ENCODE results near the gene LHFPL2.

LHFPL2 gene

DNA sequence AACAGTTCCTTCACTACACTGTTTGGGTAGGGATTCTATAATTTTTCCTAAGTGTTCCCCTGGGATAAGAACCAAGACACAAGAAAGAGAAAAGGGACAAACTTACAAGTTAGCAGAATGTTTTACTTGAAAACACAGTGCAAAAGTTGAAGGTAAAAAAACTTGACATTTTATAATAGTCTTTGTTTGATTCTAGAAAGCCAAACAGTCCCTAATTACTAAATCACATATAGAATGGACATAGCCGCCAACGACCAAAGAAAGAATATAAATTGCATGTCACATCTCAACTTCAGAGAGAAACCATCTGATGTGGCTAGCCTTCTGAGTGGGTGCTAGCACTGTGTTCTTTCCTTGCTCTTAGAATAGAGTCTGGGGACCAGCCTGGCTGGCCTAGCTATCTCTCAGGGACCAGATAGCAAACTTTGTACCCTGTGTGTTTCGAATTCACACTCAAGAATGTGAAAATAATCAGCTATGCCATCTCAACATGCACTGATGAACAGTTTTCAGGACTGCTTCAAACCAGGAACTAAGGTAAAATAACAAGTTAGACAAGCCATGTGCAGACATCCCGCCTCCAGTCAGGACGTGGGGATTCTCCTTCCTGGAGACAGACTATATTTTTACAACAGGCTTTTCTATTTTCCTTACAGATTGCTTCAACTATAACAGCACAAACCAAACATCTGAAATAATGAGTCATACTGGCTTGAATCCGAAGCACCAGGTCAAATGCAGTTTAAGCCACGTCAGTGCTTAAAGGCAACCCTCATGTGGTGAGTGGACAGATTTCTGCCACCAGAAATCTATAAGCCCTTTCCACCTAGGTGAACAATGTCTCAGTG, 53.7 kb downstream of the LHFPL2 start:
- H3K4me1 Mint-ChIP-seq = no peaks in the 10 kb centered on the region
- no peak for DNase-seq
- no peaks in the 10 kb centered on the region for H3K36me3 Mint-ChIP-seq (ENCODE audit: low read depth)
- no peaks in the 10 kb centered on the region for H3K27me3 Mint-ChIP-seq
- no peaks in the 10 kb centered on the region for H3K9me3 Mint-ChIP-seq
- ATAC-seq = no peak
- H3K4me3 Mint-ChIP-seq = no peak overlapping the region
- no peak overlapping the region for H3K27ac Mint-ChIP-seq

GRCh38 chr5:78594021-78594420, 54.6 kb downstream of the LHFPL2 start:
- no peaks in the 10 kb centered on the region for H3K27me3 Mint-ChIP-seq
- no peak for DNase-seq
- no peaks in the 10 kb centered on the region for H3K4me1 Mint-ChIP-seq
- no peaks in the 10 kb centered on the region for H3K9me3 Mint-ChIP-seq
- H3K36me3 Mint-ChIP-seq (ENCODE audit: low read depth) = no peaks in the 10 kb centered on the region
- ATAC-seq = no peak
- H3K4me3 Mint-ChIP-seq = no peak overlapping the region
- no peak overlapping the region for H3K27ac Mint-ChIP-seq

DNA sequence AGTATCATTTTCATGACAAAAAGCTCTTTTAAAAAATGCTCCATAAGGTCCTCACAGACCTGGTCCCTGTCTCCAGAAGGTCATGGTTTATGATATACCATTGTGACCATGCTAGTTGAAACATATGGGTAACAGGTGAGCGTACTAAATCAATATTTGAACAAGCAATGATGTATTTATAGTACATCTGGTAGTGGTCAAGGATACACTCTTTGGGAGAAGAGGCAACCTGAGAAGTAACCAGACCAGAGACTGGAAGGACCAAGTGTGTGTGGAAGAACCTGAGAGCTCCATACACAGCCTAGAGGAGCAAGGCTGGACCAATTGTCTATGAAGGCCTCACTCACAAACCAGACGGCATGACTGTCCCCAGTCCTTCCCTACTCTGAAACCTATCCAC, 55.1 kb downstream of the LHFPL2 start:
- Mint-ChIP-seq H3K27ac (no peak overlapping the region), H3K4me1 (no peaks in the 10 kb centered on the region), H3K36me3 (ENCODE audit: low read depth) (no peaks in the 10 kb centered on the region), H3K9me3 (no peaks in the 10 kb centered on the region), H3K27me3 (no peaks in the 10 kb centered on the region), H3K4me3 (no peak overlapping the region)
- ATAC-seq = no peak
- no peak for DNase-seq

DNA sequence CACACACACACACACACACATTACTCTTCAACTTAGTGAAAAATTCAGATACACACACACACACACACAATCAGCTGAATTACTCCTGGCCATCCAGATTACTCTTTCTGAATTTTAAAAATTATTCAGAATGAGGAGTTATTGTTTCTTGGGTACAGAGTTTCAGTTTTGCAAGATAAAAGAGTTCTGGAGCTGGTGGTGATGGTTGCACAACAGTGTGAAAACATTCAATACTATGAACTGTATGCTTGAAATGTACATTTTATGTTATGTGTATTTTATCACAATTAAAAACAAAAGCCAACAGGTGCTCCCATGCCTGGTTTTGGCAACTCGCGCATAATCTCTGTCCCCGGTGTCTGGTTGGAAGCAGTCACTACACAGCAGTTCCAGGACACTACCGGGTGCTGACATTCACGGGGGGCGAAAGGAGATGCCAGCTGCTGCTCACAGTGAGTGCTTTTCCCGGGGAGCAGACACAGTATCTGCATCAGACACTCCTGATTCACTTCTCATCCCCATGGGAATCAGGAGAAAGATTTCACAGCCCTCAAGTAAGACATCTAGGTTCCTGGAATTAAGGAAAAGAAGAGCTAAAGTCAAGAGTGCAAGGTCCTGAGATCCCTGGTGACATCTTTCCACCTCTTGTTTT, 55.7 kb downstream of the LHFPL2 start:
- no peaks in the 10 kb centered on the region for H3K36me3 Mint-ChIP-seq (ENCODE audit: low read depth)
- no peaks in the 10 kb centered on the region for H3K4me1 Mint-ChIP-seq
- no peaks in the 10 kb centered on the region for H3K27me3 Mint-ChIP-seq
- no peaks in the 10 kb centered on the region for H3K9me3 Mint-ChIP-seq
- no peak overlapping the region for H3K4me3 Mint-ChIP-seq
- H3K27ac Mint-ChIP-seq = no peak overlapping the region
- ATAC-seq (no peak), DNase-seq (no peak)

DNA sequence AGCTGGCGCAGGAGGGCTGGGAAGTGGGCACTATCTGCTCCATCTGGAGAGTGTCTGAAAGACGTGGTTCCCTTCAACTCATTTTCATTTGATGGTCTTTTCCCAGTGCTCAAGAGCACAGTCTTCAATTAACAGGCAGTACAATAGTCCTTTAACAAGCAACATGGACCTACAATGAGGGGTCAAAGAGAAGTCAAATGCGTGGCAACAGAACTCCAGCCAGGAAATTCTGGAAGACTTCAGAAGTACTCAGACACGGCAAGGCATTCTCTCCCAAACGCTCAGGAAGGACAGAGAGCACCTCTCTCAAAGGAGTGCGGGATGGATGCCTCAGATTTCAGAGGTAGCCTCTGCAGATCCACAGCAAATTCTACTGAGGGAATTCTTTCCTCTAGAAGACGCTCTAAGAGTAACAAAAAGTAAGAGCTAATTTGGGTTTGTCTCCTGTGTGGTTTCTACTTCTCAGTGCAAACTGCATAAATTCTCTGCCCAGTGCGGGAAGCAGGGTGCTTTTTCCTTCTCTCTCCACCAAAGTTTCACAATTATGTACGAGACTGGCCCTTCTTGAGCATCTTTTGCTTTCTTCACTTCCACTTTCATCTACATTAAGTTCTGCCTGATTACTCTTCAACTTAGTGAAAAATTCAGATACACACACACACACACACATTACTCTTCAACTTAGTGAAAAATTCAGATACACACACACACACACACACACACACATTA, 56.4 kb downstream of the LHFPL2 start:
- ATAC-seq = no peak

GRCh38 chr5:78591138-78591612, 57.4 kb downstream of the LHFPL2 start:
- Mint-ChIP-seq H3K4me3 (no peak overlapping the region), H3K4me1 (no peaks in the 10 kb centered on the region), H3K27me3 (no peaks in the 10 kb centered on the region), H3K27ac (no peak overlapping the region), H3K9me3 (no peaks in the 10 kb centered on the region), H3K36me3 (ENCODE audit: low read depth) (no peaks in the 10 kb centered on the region)
- DNase-seq (no peak), ATAC-seq (no peak)

More for the DNA sequence above, 56.4 kb downstream of the LHFPL2 start:
- H3K4me1 Mint-ChIP-seq = no peaks in the 10 kb centered on the region
- no peak overlapping the region for H3K27ac Mint-ChIP-seq
- DNase-seq = no peak
- no peak overlapping the region for H3K4me3 Mint-ChIP-seq
- H3K36me3 Mint-ChIP-seq (ENCODE audit: low read depth) = no peaks in the 10 kb centered on the region
- no peaks in the 10 kb centered on the region for H3K27me3 Mint-ChIP-seq
- no peaks in the 10 kb centered on the region for H3K9me3 Mint-ChIP-seq

DNA sequence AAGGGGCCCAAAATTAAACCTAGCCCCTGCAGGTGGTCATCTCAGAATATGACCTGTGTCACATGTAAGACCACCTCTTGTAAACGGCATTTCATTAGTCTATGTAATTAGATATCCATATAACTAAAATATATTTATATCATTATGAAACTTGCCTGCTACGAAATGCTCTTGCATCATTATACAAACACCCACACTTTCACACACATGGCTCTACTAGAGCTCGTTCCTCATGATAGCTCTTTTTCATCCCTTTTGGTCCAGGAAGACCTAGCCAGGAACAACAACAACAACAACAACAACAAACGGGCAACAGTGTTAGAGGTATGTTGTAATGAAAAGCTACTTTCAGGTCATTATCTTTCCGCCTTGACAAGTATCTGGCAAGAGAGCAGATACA, 58.6 kb downstream of the LHFPL2 start:
- DNase-seq (no peak), ATAC-seq (no peak)
- Mint-ChIP-seq H3K36me3 (ENCODE audit: low read depth) (peaks cover 4% of the 10 kb centered on the region), H3K4me1 (no peaks in the 10 kb centered on the region), H3K4me3 (no peak overlapping the region), H3K27ac (no peak overlapping the region), H3K9me3 (peaks cover 4% of the 10 kb centered on the region), H3K27me3 (peaks cover 3% of the 10 kb centered on the region)

DNA sequence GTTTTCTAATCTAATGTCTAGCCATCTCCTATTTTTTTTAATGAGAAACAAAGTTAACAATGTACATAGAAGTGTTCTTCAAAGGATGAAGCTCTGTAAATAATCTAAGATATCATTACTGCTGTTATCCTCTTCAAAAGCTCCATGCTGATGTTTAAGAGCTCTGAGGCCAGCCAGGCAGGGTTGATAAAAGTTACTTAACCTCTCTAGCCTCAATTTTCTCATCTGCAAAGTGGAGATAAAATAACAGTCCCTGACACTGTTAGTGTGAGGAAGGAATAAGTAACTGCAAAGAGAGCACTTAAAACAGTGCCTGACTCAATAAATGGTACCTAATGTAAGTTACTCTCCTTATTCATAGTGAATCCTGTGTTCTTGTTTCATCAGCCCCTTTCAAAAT, 60.1 kb downstream of the LHFPL2 start:
- H3K9me3 Mint-ChIP-seq = peaks cover 4% of the 10 kb centered on the region
- peaks cover 3% of the 10 kb centered on the region for H3K27me3 Mint-ChIP-seq
- H3K4me1 Mint-ChIP-seq = no peaks in the 10 kb centered on the region
- DNase-seq (no peak), ATAC-seq (no peak)
- H3K36me3 Mint-ChIP-seq (ENCODE audit: low read depth) = peaks cover 4% of the 10 kb centered on the region
- no peak overlapping the region for H3K4me3 Mint-ChIP-seq
- H3K27ac Mint-ChIP-seq = no peak overlapping the region

DNA sequence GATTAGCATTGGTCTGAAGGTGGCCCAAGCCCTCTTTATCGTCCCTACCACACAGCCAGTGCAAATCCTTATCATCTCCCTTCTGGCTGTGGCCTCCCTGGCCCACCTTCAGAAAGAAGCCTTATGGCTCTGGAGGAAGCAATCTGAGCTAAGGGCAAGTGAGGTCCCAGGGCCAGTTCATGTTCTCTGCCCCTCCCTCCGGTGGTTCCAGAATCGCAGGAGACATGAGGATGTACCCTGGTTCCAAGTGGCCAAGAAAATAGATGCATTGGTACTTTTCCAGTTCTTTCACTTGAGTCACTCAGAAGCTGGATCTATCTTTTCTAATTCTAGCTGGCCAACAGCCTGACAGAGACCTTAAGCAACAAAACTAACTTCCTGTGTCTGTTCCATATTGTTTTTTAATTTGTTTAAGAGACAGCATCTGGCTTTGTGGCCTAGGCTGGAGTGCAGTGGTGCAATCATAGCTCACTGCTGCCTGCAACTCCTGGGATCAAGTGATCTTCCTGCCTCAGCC, 60.7 kb downstream of the LHFPL2 start:
- peaks cover 4% of the 10 kb centered on the region for H3K36me3 Mint-ChIP-seq (ENCODE audit: low read depth)
- ATAC-seq (no peak), DNase-seq (no peak)
- H3K27me3 Mint-ChIP-seq = peaks cover 3% of the 10 kb centered on the region
- H3K9me3 Mint-ChIP-seq = peaks cover 4% of the 10 kb centered on the region
- no peak overlapping the region for H3K27ac Mint-ChIP-seq
- H3K4me3 Mint-ChIP-seq = no peak overlapping the region
- H3K4me1 Mint-ChIP-seq = no peaks in the 10 kb centered on the region

DNA sequence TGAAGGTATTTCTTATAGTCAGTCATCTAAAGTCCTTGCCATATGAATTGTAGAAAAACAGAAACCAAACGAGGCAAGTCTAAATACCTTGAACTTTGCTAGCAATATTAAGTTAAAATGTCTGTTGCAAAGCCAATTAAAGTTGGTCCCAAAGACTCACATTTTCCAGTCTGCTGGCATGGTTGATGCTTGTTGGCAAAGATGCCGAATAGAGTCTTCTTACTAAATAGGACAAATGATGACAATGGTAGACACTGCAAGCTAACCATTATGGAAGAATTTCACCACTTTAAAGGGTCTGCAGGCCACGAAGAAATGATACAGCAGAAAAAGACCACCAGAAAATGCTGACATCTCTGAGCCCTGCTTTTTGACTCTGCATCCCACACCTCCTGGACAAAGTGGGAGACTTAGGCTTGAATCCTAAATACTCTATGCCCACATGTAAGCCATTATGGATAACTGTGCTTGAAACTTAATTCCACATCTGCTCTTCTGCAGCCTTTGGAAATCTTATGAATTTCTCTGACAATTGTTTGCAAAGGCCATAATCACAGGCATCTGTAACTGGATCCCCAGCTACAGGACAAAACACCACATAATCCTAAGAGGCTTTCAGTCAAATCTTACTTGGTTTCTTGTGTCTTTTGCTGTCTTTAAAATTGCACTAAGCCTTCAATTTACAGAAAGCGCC, 61.3 kb downstream of the LHFPL2 start:
- Mint-ChIP-seq H3K9me3 (peaks cover 4% of the 10 kb centered on the region), H3K4me1 (no peaks in the 10 kb centered on the region), H3K27ac (no peak overlapping the region), H3K27me3 (peaks cover 3% of the 10 kb centered on the region), H3K4me3 (no peak overlapping the region), H3K36me3 (ENCODE audit: low read depth) (peaks cover 4% of the 10 kb centered on the region)
- no peak for DNase-seq
- no peak for ATAC-seq

GRCh38 chr5:78586251-78586650, 62.3 kb downstream of the LHFPL2 start:
- no peak overlapping the region for H3K27ac Mint-ChIP-seq
- ATAC-seq = peak; percentile 87
- peaks cover 4% of the 10 kb centered on the region for H3K36me3 Mint-ChIP-seq (ENCODE audit: low read depth)
- no peak overlapping the region for H3K4me3 Mint-ChIP-seq
- no peaks in the 10 kb centered on the region for H3K4me1 Mint-ChIP-seq
- peaks cover 4% of the 10 kb centered on the region for H3K9me3 Mint-ChIP-seq
- DNase-seq = peak; percentile 4
- peaks cover 3% of the 10 kb centered on the region for H3K27me3 Mint-ChIP-seq

DNA sequence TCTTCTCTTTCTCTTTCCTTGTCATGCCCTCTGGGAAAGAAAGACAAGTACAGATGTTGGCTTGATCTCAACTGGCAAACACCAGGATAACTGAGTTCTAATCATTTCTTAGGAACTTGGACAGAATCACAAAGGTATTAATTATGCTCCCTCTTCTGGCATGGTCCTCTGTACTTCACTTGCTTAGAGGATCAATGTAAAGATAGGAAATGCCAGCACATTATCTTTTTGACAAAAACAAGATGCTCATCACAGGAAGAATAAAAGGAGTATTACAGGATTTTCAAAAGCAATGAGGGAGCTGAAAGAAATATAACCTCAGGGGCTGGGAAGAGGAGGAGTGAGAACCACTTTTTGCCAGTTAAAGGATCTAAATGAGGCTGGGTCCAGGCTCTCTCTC, 70.6 kb downstream of the LHFPL2 start:
- Mint-ChIP-seq H3K27ac (no peak overlapping the region), H3K27me3 (no peaks in the 10 kb centered on the region), H3K9me3 (no peaks in the 10 kb centered on the region), H3K4me3 (no peak overlapping the region), H3K36me3 (ENCODE audit: low read depth) (no peaks in the 10 kb centered on the region), H3K4me1 (peaks cover 10% of the 10 kb centered on the region)
- ATAC-seq (no peak), DNase-seq (no peak)

DNA sequence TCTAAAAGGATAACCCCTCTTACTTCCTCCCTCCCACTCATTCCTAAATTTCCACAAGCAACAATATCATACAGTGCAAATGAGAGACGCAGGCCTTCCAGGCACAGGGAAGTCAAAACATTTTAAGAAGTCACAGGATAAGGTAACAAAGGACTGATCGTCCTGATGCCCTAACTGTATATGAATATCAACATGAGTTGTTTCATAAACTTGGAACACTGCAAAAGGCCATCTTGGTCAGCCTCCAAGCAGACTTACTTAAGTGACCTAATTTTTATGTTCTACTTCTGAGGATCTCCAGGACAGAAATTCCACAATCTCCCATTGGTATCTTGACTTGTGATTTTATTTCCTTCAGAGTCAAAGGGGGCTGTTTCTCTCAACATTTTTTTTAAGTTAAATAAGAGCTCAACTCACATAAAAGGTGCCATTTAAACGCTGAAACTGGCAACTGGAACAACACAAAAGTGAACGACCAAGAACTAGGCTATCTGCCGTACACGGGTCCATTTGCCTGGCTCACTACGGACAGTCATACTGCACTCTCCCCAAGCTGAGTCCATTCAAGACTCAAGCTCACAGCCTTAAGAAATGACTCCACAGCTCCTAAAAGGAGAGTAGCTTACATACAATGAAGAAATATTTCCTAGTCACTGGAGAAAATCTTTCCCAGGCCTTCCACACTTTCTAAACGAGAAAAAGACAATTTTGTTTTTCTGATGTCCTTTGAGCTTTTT, 71.3 kb downstream of the LHFPL2 start:
- Mint-ChIP-seq H3K4me3 (no peak overlapping the region), H3K4me1 (peaks cover 13% of the 10 kb centered on the region), H3K36me3 (ENCODE audit: low read depth) (no peaks in the 10 kb centered on the region), H3K27me3 (no peaks in the 10 kb centered on the region), H3K27ac (no peak overlapping the region), H3K9me3 (no peaks in the 10 kb centered on the region)
- no peak for DNase-seq
- ATAC-seq = no peak

GRCh38 chr5:78576376-78576775, 72.2 kb downstream of the LHFPL2 start:
- ATAC-seq = no peak
- Mint-ChIP-seq H3K27ac (no peak overlapping the region), H3K9me3 (no peaks in the 10 kb centered on the region), H3K27me3 (no peaks in the 10 kb centered on the region), H3K4me3 (no peak overlapping the region), H3K4me1 (peaks cover 13% of the 10 kb centered on the region), H3K36me3 (ENCODE audit: low read depth) (no peaks in the 10 kb centered on the region)
- no peak for DNase-seq

Data from activated naive CD8-positive, alpha-beta T cell treated with anti-CD3 and anti-CD28 coated beads, Interleukin-2, amount 50 U/mL, for 24 hours (primary cell).